GM12873 (cell line): ENCODE data around the gene NCKAP5L.

Source experiments
- CTCF ChIP-seq: IDR thresholded peaks from 2 replicates; pipeline ENCODE4 v1.5.1; 2012; ENCODE audit warnings: low read depth, mild to moderate bottlenecking, moderate library complexity, low read length, control low read depth; ENCODE audit not compliant: insufficient read depth; ENCODE audit errors: missing control alignments

Gene NCKAP5L

GRCh38 chr12:49818241-49818895 lies 9.8 kb downstream of the NCKAP5L start:
- TF ChIP-seq CTCF: no peak

- TF ChIP-seq CTCF: no peak
These were observed 15.1 kb downstream of the NCKAP5L start for GRCh38 chr12:49813131-49813530.

GRCh38 chr12:49811961-49812401 lies 16.2 kb downstream of the NCKAP5L start:
- no peak for TF ChIP-seq CTCF

- TF ChIP-seq CTCF: no peak
These were observed 17.1 kb downstream of the NCKAP5L start for GRCh38 chr12:49811136-49811535.

- TF ChIP-seq CTCF: no peak
These were observed 18.3 kb downstream of the NCKAP5L start for GRCh38 chr12:49809906-49810389.

- no peak for TF ChIP-seq CTCF
These were observed 18.8 kb downstream of the NCKAP5L start for GRCh38 chr12:49809381-49809905.

GRCh38 chr12:49808686-49809380 lies 19.4 kb downstream of the NCKAP5L start:
- TF ChIP-seq CTCF: no peak
